Nephron (organoid): ENCODE data around the gene ZNF791.
"Not testable (repeated sequence)": the region's sequence is repeated elsewhere in the genome, so short reads cannot be mapped to it uniquely, and the experiment has no call there.

Source experiments
- H3K27ac Mint-ChIP-seq, 3 experiments: 2 replicates each; pipeline ENCODE4 v1.8.0; 2020; ENCODE audit warnings: mixed read lengths in 3 of 3, mild to moderate bottlenecking in 2 of 3, moderate library complexity in 1 of 3
- H3K27me3 Mint-ChIP-seq: 2 replicates; pipeline ENCODE4 v1.8.0; 2021; ENCODE audit warnings: low read depth, mild to moderate bottlenecking, moderate library complexity, mixed read lengths
- H3K36me3 Mint-ChIP-seq: 2 replicates; pipeline ENCODE4 v1.8.0; 2020; ENCODE audit warnings: low read depth, mixed read lengths
- H3K4me1 Mint-ChIP-seq: 2 replicates; pipeline ENCODE4 v1.8.0; 2020; ENCODE audit warnings: mixed read lengths
- H3K4me3 Mint-ChIP-seq, 3 experiments: 2 replicates each; pipeline ENCODE4 v1.8.0; 2020; ENCODE audit warnings: mild to moderate bottlenecking in 3 of 3, mixed read lengths in 3 of 3, moderate library complexity in 2 of 3
- H3K9me3 Mint-ChIP-seq: 2 replicates; pipeline ENCODE4 v1.8.0; 2020; ENCODE audit warnings: mixed read lengths
- CTCF ChIP-seq, 3 experiments: fragments of 200-600 bp; sonication (generic); IDR thresholded peaks; one replicate each; pipeline ENCODE4 v1.5.0; 2021; ENCODE audit warnings: antibody characterized with exemption in 3 of 3; ENCODE audit not compliant: unreplicated experiment in 3 of 3

The ZNF791 gene

GRCh38 chr19:12606796-12607195, 3.9 kb upstream of the ZNF791 start:
- Mint-ChIP-seq H3K27ac (no peak overlapping the region), H3K4me1 (peaks cover 11% of the 10 kb centered on the region), H3K27me3 (no peaks in the 10 kb centered on the region), H3K9me3 (no peaks in the 10 kb centered on the region), H3K4me3 (no peak overlapping the region), H3K36me3 (peaks cover 25% of the 10 kb centered on the region)
- no peak for TF ChIP-seq CTCF (IDR thresholded peaks at IDR 0.05; ENCODE audit: unreplicated experiment in 3 of 3)

GRCh38 chr19:12607631-12608030, 3.1 kb upstream of the ZNF791 start:
- Mint-ChIP-seq H3K36me3 (peaks cover 18% of the 10 kb centered on the region), H3K27ac (no peak overlapping the region), H3K9me3 (no peaks in the 10 kb centered on the region), H3K4me1 (peaks cover 11% of the 10 kb centered on the region), H3K27me3 (no peaks in the 10 kb centered on the region), H3K4me3 (peak overlapping the region in 2 of 3 experiments; percentile 28 to 56)
- no peak for TF ChIP-seq CTCF (IDR thresholded peaks at IDR 0.05; ENCODE audit: unreplicated experiment in 3 of 3)

- Mint-ChIP-seq H3K36me3 (peaks cover 40% of the 10 kb centered on the region), H3K4me3 (peak overlapping the region; percentile 100), H3K4me1 (peaks cover 11% of the 10 kb centered on the region), H3K27ac (peak overlapping the region; percentile 98 to 100 (median 100)), H3K9me3 (peaks cover 4% of the 10 kb centered on the region), H3K27me3 (no peaks in the 10 kb centered on the region)
- TF ChIP-seq CTCF (IDR thresholded peaks at IDR 0.05; ENCODE audit: unreplicated experiment in 3 of 3) = no peak
These were observed 610 bp downstream of the ZNF791 start for GRCh38 chr19:12611361-12611699.

GRCh38 chr19:12617646-12618045, 6.9 kb downstream of the ZNF791 start:
- Mint-ChIP-seq H3K4me3 (no peak overlapping the region), H3K27me3 (no peaks in the 10 kb centered on the region), H3K4me1 (no peaks in the 10 kb centered on the region), H3K36me3 (peaks cover 81% of the 10 kb centered on the region), H3K27ac (no peak overlapping the region), H3K9me3 (peaks cover 27% of the 10 kb centered on the region)
- no peak for TF ChIP-seq CTCF (IDR thresholded peaks at IDR 0.05; ENCODE audit: unreplicated experiment in 3 of 3)

GRCh38 chr19:12621253-12622024, 10.7 kb downstream of the ZNF791 start:
- not testable (repeated sequence) for H3K27me3 Mint-ChIP-seq, H3K4me3 Mint-ChIP-seq, H3K4me1 Mint-ChIP-seq, H3K27ac Mint-ChIP-seq
- peaks cover 88% of the 10 kb centered on the region for H3K36me3 Mint-ChIP-seq
- H3K9me3 Mint-ChIP-seq = peaks cover 35% of the 10 kb centered on the region

GRCh38 chr19:12623361-12624031, 12.8 kb downstream of the ZNF791 start:
- Mint-ChIP-seq H3K36me3 (peaks cover 91% of the 10 kb centered on the region), H3K4me3 (no peak overlapping the region), H3K4me1 (no peaks in the 10 kb centered on the region), H3K27ac (no peak overlapping the region), H3K27me3 (no peaks in the 10 kb centered on the region), H3K9me3 (peaks cover 49% of the 10 kb centered on the region)
- no peak for TF ChIP-seq CTCF (IDR thresholded peaks at IDR 0.05; ENCODE audit: unreplicated experiment in 3 of 3)
